Testis (tissue), 3 donors: ENCODE measurements around the gene ATP10A. TPM values are rescaled to one million over a fixed set of nuclear protein-coding genes. Genes with fewer than 3 reads are reported as not detected.

Experiments used
- DNase-seq: peaks from one replicate; pipeline ENCODE4 v3.0.0-alpha.2; 2019
- H3K27ac ChIP-seq, 2 donors: fragments of 200-600 bp; sonication (generic); one replicate each; pipeline ENCODE4 v1.5.1; 2019
- H3K27me3 ChIP-seq: fragments of 200-600 bp; sonication (generic); one replicate; pipeline ENCODE4 v1.5.1; 2019
- H3K36me3 ChIP-seq: fragments of 200-600 bp; sonication (generic); one replicate; pipeline ENCODE4 v1.5.1; 2017; ENCODE audit warnings: low read depth; ENCODE audit errors: missing control alignments
- H3K4me1 ChIP-seq: fragments of 200-600 bp; sonication (generic); one replicate; pipeline ENCODE4 v1.5.1; 2019
- H3K4me3 ChIP-seq, 2 donors: fragments of 200-600 bp; sonication (generic); one replicate each; pipeline ENCODE4 v1.5.1; 2017 to 2019
- H3K9me3 ChIP-seq: fragments of 200-600 bp; sonication (generic); one replicate; pipeline ENCODE4 v1.5.1; 2017
- CTCF ChIP-seq, 3 experiments: fragments of 450-650 bp in 2 of 3; fragments of 200-600 bp in 1 of 3; sonication (generic) in 1 of 3; IDR thresholded peaks; one replicate each; pipeline ENCODE4 v1.5.1; 2016 to 2019; ENCODE audit warnings: antibody characterized with exemption in 3 of 3, mild to moderate bottlenecking in 2 of 3, moderate library complexity in 1 of 3
- POLR2A ChIP-seq: fragments of 450-650 bp; IDR thresholded peaks from one replicate; pipeline ENCODE4 v1.6.1; 2017; ENCODE audit warnings: antibody characterized with exemption, mild to moderate bottlenecking, moderate library complexity
- WGBS, 2 donors: methylation state at CpG; one replicate each; pipeline ENCODE4 v1.1.5; 2018; 5-methylcytosine and 5-hydroxymethylcytosine counted together
- intact Hi-C: fragments of 100-400 bp; cut with DNase I; formaldehyde crosslinking; loops from one replicate; pipeline ENCODE4 v1.15.1; 2023; ENCODE audit warnings: low total_unique reads
- polyA plus RNA-seq: library from polyadenylated mRNA; stranded (reverse); fragments of 350-450 nt; fragmentation: Illumina TruSeq; extraction: RNeasy Lipid Tissue Mini Kit (QIAGEN cat#74804); gene quantifications from one replicate; pipeline ENCODE4 v1.2.3, GENCODE V29; 2014; ENCODE audit warnings: low read depth, low replicate concordance; ENCODE audit not compliant: insufficient read depth
- total RNA-seq, 2 donors: library from RNA; depleted of rRNA; stranded (reverse); fragments of >200 nt; gene quantifications; one replicate each; pipeline ENCODE4 v1.2.3, GENCODE V29; 2016

The ATP10A gene
- total and polyA plus RNA-seq, 3 donors from 2014 or later: 13.6 to 26.5 (median 22.8) TPM

GRCh38 chr15:25900901-25901300 is 37.8 kb upstream of the ATP10A start:
- no peak for DNase-seq
- 86 to 87% methylated on average over 5 of the region's 5 CpGs for WGBS, 2 donors
- Histone ChIP-seq H3K27me3 (no peaks in the 10 kb centered on the region), H3K4me1 (peaks cover 3% of the 10 kb centered on the region), H3K4me3 (no peak overlapping the region), H3K36me3 (no peaks in the 10 kb centered on the region), H3K27ac (no peak overlapping the region), H3K9me3 (no peaks in the 10 kb centered on the region)
- intact Hi-C loops: no loop called here
- TF ChIP-seq POLR2A: no peak
- no peak for TF ChIP-seq CTCF (IDR thresholded peaks at IDR 0.05)

DNA sequence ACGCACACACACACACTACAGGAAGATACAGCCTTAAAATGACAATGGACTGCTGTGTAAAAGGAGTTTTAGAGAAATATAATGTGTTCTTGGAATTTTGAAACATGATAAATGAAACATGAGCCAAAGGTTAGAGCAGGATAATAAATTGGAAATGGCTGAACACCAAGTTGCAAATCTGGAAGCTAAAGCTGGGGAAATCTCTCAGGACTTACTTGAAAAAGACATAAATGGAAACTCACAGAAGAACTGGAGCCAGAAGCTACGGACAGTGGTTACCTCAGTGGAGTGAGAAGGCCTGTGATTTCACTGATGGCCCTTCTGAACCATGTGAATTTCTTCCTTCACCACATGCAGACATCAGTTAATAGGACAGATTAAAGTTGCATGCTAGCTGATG is 37.3 kb upstream of the ATP10A start:
- no peak for TF ChIP-seq POLR2A
- TF ChIP-seq CTCF (IDR thresholded peaks at IDR 0.05): no peak
- Histone ChIP-seq H3K9me3 (no peaks in the 10 kb centered on the region), H3K4me1 (peaks cover 3% of the 10 kb centered on the region), H3K27me3 (no peaks in the 10 kb centered on the region), H3K27ac (no peak overlapping the region), H3K4me3 (no peak overlapping the region), H3K36me3 (no peaks in the 10 kb centered on the region)
- intact Hi-C loops: no loop called here
- 52 to 84% methylated on average over 2 of the region's 2 CpGs for WGBS, 2 donors
- DNase-seq: no peak

DNA sequence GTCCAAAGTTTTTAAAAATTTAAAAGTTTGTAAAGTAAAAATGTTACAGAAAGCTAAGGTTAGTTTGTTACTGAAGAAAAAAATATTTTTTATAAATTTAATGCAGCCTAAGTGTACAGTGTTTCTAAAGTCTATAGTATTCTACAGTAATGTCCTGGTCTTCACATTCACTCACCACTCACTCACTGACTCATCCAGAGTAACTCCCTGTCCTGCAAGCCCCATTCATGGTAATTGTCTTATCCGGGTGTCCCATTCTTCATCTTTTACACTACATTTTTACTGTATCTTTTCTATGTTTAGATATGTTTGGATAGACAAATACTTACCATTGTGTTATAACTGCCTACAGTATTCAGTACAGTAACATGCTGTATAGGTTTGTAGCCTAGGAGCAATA is 36.7 kb upstream of the ATP10A start:
- TF ChIP-seq POLR2A (no peak), CTCF (IDR thresholded peaks at IDR 0.05) (no peak)
- H3K27me3 ChIP-seq: no peaks in the 10 kb centered on the region
- no peak overlapping the region for H3K4me3 ChIP-seq
- 30 to 89% methylated on average over 1 of the region's 1 CpG for WGBS, 2 donors
- peaks cover 3% of the 10 kb centered on the region for H3K4me1 ChIP-seq
- H3K27ac ChIP-seq: no peak overlapping the region
- no peak for DNase-seq
- H3K36me3 ChIP-seq: no peaks in the 10 kb centered on the region
- H3K9me3 ChIP-seq: no peaks in the 10 kb centered on the region
- intact Hi-C loops: no loop called here

DNA sequence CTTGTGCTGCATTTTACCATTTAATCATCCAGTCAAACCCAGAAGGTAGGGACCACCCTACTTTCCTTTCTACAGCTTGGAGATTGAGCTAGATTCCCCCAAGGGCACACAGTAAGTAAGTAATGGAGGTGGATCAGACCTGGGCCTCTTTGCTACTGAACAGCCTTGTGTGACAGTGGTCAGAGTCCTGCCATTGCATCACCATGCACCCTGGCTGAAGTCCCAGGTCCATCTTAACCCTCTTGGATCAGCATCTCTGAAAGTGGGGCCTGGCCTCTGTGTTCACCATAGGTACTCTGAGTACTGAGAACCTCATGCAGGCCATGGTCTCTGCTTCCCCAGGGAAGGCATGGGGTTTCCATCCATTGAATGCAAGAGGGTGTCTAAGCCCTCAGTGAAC is 34.5 kb upstream of the ATP10A start:
- H3K9me3 ChIP-seq: no peaks in the 10 kb centered on the region
- no peak overlapping the region for H3K4me3 ChIP-seq
- no peak for TF ChIP-seq CTCF (IDR thresholded peaks at IDR 0.05)
- TF ChIP-seq POLR2A: no peak
- intact Hi-C loops: no loop called here
- no peak for DNase-seq
- H3K27me3 ChIP-seq: no peaks in the 10 kb centered on the region
- no peaks in the 10 kb centered on the region for H3K36me3 ChIP-seq
- no peak overlapping the region for H3K27ac ChIP-seq
- H3K4me1 ChIP-seq: peaks cover 3% of the 10 kb centered on the region

DNA sequence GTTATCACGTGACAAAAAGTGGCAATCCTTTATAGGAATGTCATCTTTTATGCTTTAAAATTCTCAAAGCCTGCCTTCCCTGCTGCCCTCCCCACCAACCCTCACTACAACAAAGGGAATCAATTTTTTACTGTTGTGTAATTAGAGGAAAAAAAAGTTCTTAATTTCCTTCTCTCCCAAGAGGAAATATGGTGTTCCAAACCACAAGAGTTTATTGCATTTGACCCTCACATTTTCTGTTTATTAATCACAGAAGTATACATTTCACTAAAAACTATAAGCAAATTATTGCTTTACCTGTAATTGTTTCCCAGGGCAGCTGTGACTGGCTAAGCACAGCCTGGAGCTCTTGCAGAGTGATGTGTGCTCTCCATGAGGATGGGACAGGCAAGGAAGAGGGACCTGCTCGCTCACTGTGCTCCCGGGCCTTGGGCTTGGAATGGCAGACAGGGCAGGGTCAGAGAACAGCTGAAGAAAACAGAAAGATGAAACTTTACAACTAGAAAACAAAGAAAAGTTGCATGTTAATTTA is 31.3 kb upstream of the ATP10A start:
- Histone ChIP-seq H3K27ac (no peak overlapping the region), H3K4me1 (no peaks in the 10 kb centered on the region), H3K27me3 (no peaks in the 10 kb centered on the region), H3K4me3 (no peak overlapping the region), H3K9me3 (no peaks in the 10 kb centered on the region), H3K36me3 (no peaks in the 10 kb centered on the region)
- no peak for DNase-seq
- intact Hi-C loops: no loop called here
- TF ChIP-seq CTCF (IDR thresholded peaks at IDR 0.05): no peak
- no peak for TF ChIP-seq POLR2A
- 78 to 87% methylated on average over 3 of the region's 3 CpGs for WGBS, 2 donors
